Measurements from ENCODE around the gene ACTR3C.

- TF ChIP-seq CTCF (IDR thresholded peaks at IDR 0.05; ENCODE audit: low read depth, low read length, poor library complexity, severe bottlenecking) (no peak), EZH2phosphoT487 (IDR thresholded peaks at IDR 0.05; ENCODE audit: borderline replicate concordance, low read length) (no peak)
Observed at GRCh38 chr7:150307129-150307528, 16.2 kb downstream of the ACTR3C start.

Data from DOHH2 (cell line).